ENCODE results near the gene CFAP57. TPM values are rescaled to one million over a fixed set of nuclear protein-coding genes. Genes with fewer than 3 reads are reported as not detected.

Gene CFAP57
- total and polyA plus RNA-seq, 9 of the 15 experiments (the other 6 are each of a cell fraction or from before 2014, with no cell fraction given) = 0.04 to 0.22 (median 0.07) TPM; not detected in 3

- TF ChIP-seq, protein P1, sequence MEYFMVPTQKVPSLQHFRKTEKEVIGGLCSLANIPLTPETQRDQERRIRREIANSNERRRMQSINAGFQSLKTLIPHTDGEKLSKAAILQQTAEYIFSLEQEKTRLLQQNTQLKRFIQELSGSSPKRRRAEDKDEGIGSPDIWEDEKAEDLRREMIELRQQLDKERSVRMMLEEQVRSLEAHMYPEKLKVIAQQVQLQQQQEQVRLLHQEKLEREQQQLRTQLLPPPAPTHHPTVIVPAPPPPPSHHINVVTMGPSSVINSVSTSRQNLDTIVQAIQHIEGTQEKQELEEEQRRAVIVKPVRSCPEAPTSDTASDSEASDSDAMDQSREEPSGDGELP (CRISPR knock-in tag; IDR thresholded peaks at IDR 0.05; ENCODE audit: borderline replicate concordance) = no peak
- no peak for TF ChIP-seq ZNF778 (CRISPR knock-in tag; IDR thresholded peaks at IDR 0.05)
Observed at GRCh38 chr1:43233631-43234030, 61.5 kb downstream of the CFAP57 start (continued).

DNA sequence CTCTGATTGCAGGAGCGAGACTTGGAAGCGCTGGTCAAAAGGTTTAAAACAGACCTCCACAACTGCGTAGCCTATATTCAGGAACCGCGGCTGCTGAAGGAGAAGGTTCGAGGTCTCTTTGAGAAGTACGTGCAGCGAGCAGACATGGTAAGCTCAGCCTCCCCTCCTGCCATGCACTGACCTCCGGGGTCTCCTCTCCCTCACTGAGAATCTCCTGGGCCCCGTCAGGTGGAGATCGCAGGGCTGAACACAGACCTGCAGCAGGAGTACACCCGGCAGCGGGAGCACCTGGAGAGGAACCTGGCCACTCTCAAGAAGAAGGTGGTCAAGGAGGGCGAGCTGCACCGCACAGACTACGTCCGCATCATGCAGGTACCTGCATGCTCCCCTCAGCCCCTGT lies 62.1 kb downstream of the CFAP57 start:
- FAIRE-seq (no peak), ATAC-seq (no peak), DNase-seq (ENCODE audit: extremely low read depth in 1 of 4, low spot score in 3 of 4) (no peak)
- H3K27me3 ChIP-seq (ENCODE audit: control insufficient read depth in 2 of 2, insufficient read depth in 2 of 2, low read length in 2 of 2) = peaks cover 26 to 63% of the 10 kb centered on the region in 2 experiments
- H3K9ac ChIP-seq (ENCODE audit: insufficient read depth in 1 of 2, low read depth in 2 of 2, low read length in 2 of 2) = 0 out of 4 replicates have a peak overlapping the region, but pooled peaks of 1 of the 2 experiments have one; percentile 2
- H3K9me1 ChIP-seq (ENCODE audit: control insufficient read depth, insufficient read depth, low read length) = no peaks in the 10 kb centered on the region
- ChIA-PET CTCF (ENCODE audit: low intra/inter-chr PET ratio) (no interaction called here), POLR2A (no interaction called here)
- peaks cover 8% of the 10 kb centered on the region; the same call in 1 of the 2 replicates for H4K20me1 ChIP-seq (replicated peaks; ENCODE audit: control insufficient read depth, insufficient read depth, low read length)
- no TSS peak for BruUV-seq (replicated peaks)
- no peaks in the 10 kb centered on the region for H3K9me3 ChIP-seq (replicated peaks; ENCODE audit: control insufficient read depth, insufficient read depth, low read depth, low read length)
- no peak overlapping the region for H2AFZ ChIP-seq (ENCODE audit: low read depth, low read length)
- in situ Hi-C loops (cut with MboI) (loop anchor here (10.0 kb wide), 1 partner anchor 701 kb away; the partner anchor contains the start of gene ARTN), intact Hi-C loops (cut with micrococcal nuclease) (no loop called here)
- no peaks in the 10 kb centered on the region for H3K36me3 ChIP-seq (ENCODE audit: control insufficient read depth, insufficient read depth, low read length)
- no peak overlapping the region for H3K4me2 ChIP-seq (ENCODE audit: insufficient read depth, low read length)
- H3K79me2 ChIP-seq (ENCODE audit: control insufficient read depth, insufficient read depth, low read length) = no peaks in the 10 kb centered on the region
- H3K27ac ChIP-seq (ENCODE audit: extremely low read depth, low read depth, low read length) = no peak overlapping the region
- H3K4me3 ChIP-seq = no peak overlapping the region
- H3K4me1 ChIP-seq (replicated peaks in 1 of 2; ENCODE audit: control insufficient read depth in 2 of 2, insufficient read depth in 2 of 2, low read length in 2 of 2) = no peaks in the 10 kb centered on the region
- WGBS (ENCODE audit: insufficient coverage, low coverage, missing lambda C conversion rate) = 12% methylated on average over 17 of the region's 17 CpGs
- TF ChIP-seq E2F4 (CRISPR knock-in tag; IDR thresholded peaks at IDR 0.05; ENCODE audit: low read depth) = no peak
- no peak for TF ChIP-seq KLF10 (CRISPR knock-in tag; IDR thresholded peaks at IDR 0.05)
- TF ChIP-seq IRF9 (tag; IDR thresholded peaks at IDR 0.05) = no peak
- no peak for TF ChIP-seq KDM4B (IDR thresholded peaks at IDR 0.05; ENCODE audit: borderline replicate concordance in 2 of 2, low read depth in 1 of 2)
- TF ChIP-seq AFF4 (CRISPR knock-in tag; IDR thresholded peaks at IDR 0.05) = no peak

Data from K562 (cell line).